HCT116 (cell line): ENCODE measurements around the gene TCF12. TPM values are rescaled to one million over a fixed set of nuclear protein-coding genes. Genes with fewer than 3 reads are reported as not detected.
A peak's percentile ranks its signal among the peaks of the same experiment; 100 is the strongest.

Source experiments
- ATAC-seq: fragments of 200-7000 bp; cut with Tn5 transposase; 2 replicates; pipeline ENCODE4 v1.9.1; 2020; ENCODE audit warnings: mild to moderate bottlenecking, moderate library complexity
- BruUV-seq: library from RNA; stranded (reverse); fragments of 400-500 nt; replicated peaks from 2 replicates; lab custom pipeline; 2021; lab: Mats Ljungman, UMichigan
- CTCF ChIA-PET: fragments of 300-600 bp; sonication (Branson Sonifier 250); formaldehyde crosslinking; loops from one replicate; lab custom pipeline; 2021; ENCODE audit warnings: antibody characterized with exemption; lab: Charles Lee
- POLR2A ChIA-PET: fragments of 300-600, 350-600 bp; sonication (Branson Sonifier 250); formaldehyde crosslinking; loops from one replicate; lab custom pipeline; 2021; ENCODE audit warnings: antibody characterized with exemption; lab: Charles Lee
- RAD21 ChIA-PET, 2 experiments: fragments of 300-600 bp; sonication (Branson Sonifier 250); formaldehyde crosslinking; loops; one replicate each; lab custom pipeline; 2023; ENCODE audit warnings: low total read pairs in 2 of 2; ENCODE audit not compliant: uncharacterized antibody in 2 of 2, unreplicated experiment in 2 of 2, low non-redundant PET in 1 of 2; lab: Charles Lee
- DNase-seq: peaks from one replicate; pipeline ENCODE4 v3.0.0-alpha.2; 2010; ENCODE audit warnings: low read depth, low spot score
- H2AFZ ChIP-seq: fragments of 200-600 bp; shearing (Covaris generic), sonication (generic); 2 replicates; pipeline ENCODE4 v1.6.1; 2017; ENCODE audit warnings: low read depth, mixed run types, mixed read lengths, antibody characterized with exemption, low read length; ENCODE audit not compliant: poor library complexity, severe bottlenecking
- H3K27ac ChIP-seq: 2 replicates; pipeline ENCODE4 v1.5.1; 2012; ENCODE audit warnings: low read depth, low read length
- H3K27me3 ChIP-seq: fragments of 200-600 bp; sonication (generic); 2 replicates; pipeline ENCODE4 v1.6.1; 2016; ENCODE audit warnings: mixed run types, low read length, mixed read lengths; ENCODE audit not compliant: insufficient read depth
- H3K36me3 ChIP-seq, 2 experiments: fragments of 200-500 bp in 1 of 2; fragments of 200-600 bp in 1 of 2; sonication (Bioruptor generic) in 1 of 2; sonication (generic) in 1 of 2; 2 replicates each; pipeline versions ENCODE4 v1.5.1 to v1.6.1; 2014 to 2016; ENCODE audit warnings: low read length in 2 of 2, inconsistent platforms in 1 of 2, mixed read lengths in 1 of 2, mixed run types in 1 of 2; ENCODE audit not compliant: insufficient read depth in 2 of 2, control insufficient read depth in 1 of 2
- H3K4me1 ChIP-seq, 2 experiments: fragments of 200-600 bp in 1 of 2; sonication (generic) in 1 of 2; 2 replicates each; pipeline versions ENCODE4 v1.5.1 to v1.6.1; 2012 to 2017; ENCODE audit warnings: low read length in 2 of 2, inconsistent platforms in 1 of 2, mild to moderate bottlenecking in 1 of 2, mixed read lengths in 1 of 2, mixed run types in 1 of 2, moderate library complexity in 1 of 2; ENCODE audit not compliant: insufficient read depth in 2 of 2, control insufficient read depth in 1 of 2
- H3K4me2 ChIP-seq: fragments of 200-600 bp; sonication (generic); 2 replicates; pipeline ENCODE4 v1.6.1; 2017; ENCODE audit warnings: mixed run types, low read length, mixed read lengths
- H3K4me3 ChIP-seq, 2 experiments: fragments of 200-600 bp in 1 of 2; sonication (generic) in 1 of 2; replicated peaks in 1 of 2; 2 replicates each; pipeline ENCODE4 v1.5.1; 2011 to 2016; ENCODE audit warnings: low read length in 2 of 2, control low read depth in 1 of 2, low read depth in 1 of 2, mild to moderate bottlenecking in 1 of 2, mixed read lengths in 1 of 2, mixed run types in 1 of 2
- H3K79me2 ChIP-seq: fragments of 200-600 bp; sonication (generic); 2 replicates; pipeline ENCODE4 v1.6.1; 2017; ENCODE audit warnings: mild to moderate bottlenecking, mixed run types, low read length, moderate library complexity, mixed read lengths; ENCODE audit not compliant: insufficient read depth
- H3K9ac ChIP-seq: fragments of 200-600 bp; sonication (generic); 2 replicates; pipeline ENCODE4 v1.6.1; 2016; ENCODE audit warnings: low read length, mixed read lengths
- H3K9me2 ChIP-seq: fragments of 200-600 bp; sonication (generic), shearing (Covaris generic); 2 replicates; pipeline ENCODE4 v1.6.1; 2017; ENCODE audit warnings: mixed run types, mild to moderate bottlenecking, moderate library complexity; ENCODE audit not compliant: insufficient read depth
- H3K9me3 ChIP-seq, 2 experiments: fragments of 200-500 bp in 1 of 2; fragments of 200-600 bp in 1 of 2; sonication (Bioruptor generic) in 1 of 2; sonication (generic) in 1 of 2; 2 replicates each; pipeline ENCODE4 v1.6.1; 2014 to 2017; ENCODE audit warnings: low read length in 2 of 2, mixed read lengths in 2 of 2, inconsistent platforms in 1 of 2, low read depth in 1 of 2, mild to moderate bottlenecking in 1 of 2, mixed run types in 1 of 2, moderate library complexity in 1 of 2; ENCODE audit not compliant: control insufficient read depth in 1 of 2, insufficient read depth in 1 of 2
- H4K20me1 ChIP-seq: fragments of 200-600 bp; sonication (generic), shearing (Covaris generic); 2 replicates; pipeline ENCODE4 v1.6.1; 2017; ENCODE audit warnings: mixed run types, mild to moderate bottlenecking, moderate library complexity; ENCODE audit not compliant: insufficient read depth
- ATF3 ChIP-seq: IDR thresholded peaks from 2 replicates; pipeline ENCODE4 v1.6.1; 2012
- CBX3 ChIP-seq: IDR thresholded peaks from 2 replicates; pipeline ENCODE4 v1.6.1; 2012; ENCODE audit warnings: low read depth
- CEBPB ChIP-seq: IDR thresholded peaks from 2 replicates; pipeline ENCODE4 v1.6.1; 2012; ENCODE audit warnings: low read depth
- ELF1 ChIP-seq: IDR thresholded peaks from 2 replicates; pipeline ENCODE4 v1.6.1; 2012; ENCODE audit warnings: low read depth, borderline replicate concordance
- MAX ChIP-seq: IDR thresholded peaks from 2 replicates; pipeline ENCODE4 v1.6.1; 2012
- POLR2AphosphoS5 ChIP-seq: IDR thresholded peaks from 2 replicates; pipeline ENCODE4 v1.6.1; 2011; ENCODE audit warnings: mild to moderate bottlenecking, low read depth, low read length, moderate library complexity
- REST ChIP-seq: IDR thresholded peaks from 2 replicates; pipeline ENCODE4 v1.6.1; 2012; ENCODE audit warnings: low read depth
- SIN3A ChIP-seq: IDR thresholded peaks from 2 replicates; pipeline ENCODE4 v1.6.1; 2012; ENCODE audit warnings: low read depth
- SRF ChIP-seq: IDR thresholded peaks from 2 replicates; pipeline ENCODE4 v1.6.1; 2012; ENCODE audit warnings: low read depth
- TCF7L2 ChIP-seq: IDR thresholded peaks from 2 replicates; pipeline ENCODE4 v1.7.0; 2011; ENCODE audit warnings: borderline replicate concordance, inconsistent platforms; ENCODE audit not compliant: insufficient read depth, insufficient read length; ENCODE audit errors: extremely low read depth
- YY1 ChIP-seq: IDR thresholded peaks from 2 replicates; pipeline ENCODE4 v1.6.1; 2011; ENCODE audit warnings: low read length, low read depth, moderate library complexity, mild to moderate bottlenecking; ENCODE audit not compliant: insufficient replicate concordance; ENCODE audit errors: extremely low read depth
- ZFX ChIP-seq: fragments of 450-650 bp; IDR thresholded peaks from 2 replicates; pipeline ENCODE4 v1.6.1; 2017
- ZNF274 ChIP-seq: fragments of 200-500 bp; sonication (Bioruptor generic); IDR thresholded peaks from 2 replicates; pipeline ENCODE4 v1.6.1; 2014; ENCODE audit warnings: mild to moderate bottlenecking, low read depth, low read length, inconsistent platforms
- intact Hi-C: fragments of 100-400 bp; cut with micrococcal nuclease; formaldehyde crosslinking; loops from 2 replicates; pipeline ENCODE4 v1.10.0; 2022
- total RNA-seq: library from RNA; stranded (reverse); gene quantifications from one replicate; pipeline ENCODE4 v1.2.1, GENCODE V29; 2021; ENCODE audit not compliant: unreplicated experiment

The TCF12 gene
- total RNA-seq, 1 experiment from 2014 or later, result 71.6 TPM

- no peak for DNase-seq
- peaks cover 3 to 27% of the 10 kb centered on the region in 2 experiments; a peak in 3 of 4 replicates for H3K4me1 ChIP-seq
- no peak overlapping the region for H2AFZ ChIP-seq
- ChIA-PET RAD21 (no interaction called here), CTCF (no interaction called here), POLR2A (no interaction called here)
- no peaks in the 10 kb centered on the region for H3K27me3 ChIP-seq
- BruUV-seq, result no TSS peak
- H3K79me2 ChIP-seq, result peaks cover 58% of the 10 kb centered on the region
- no peaks in the 10 kb centered on the region for H3K9me3 ChIP-seq
- no peaks in the 10 kb centered on the region; the same call in 1 of the 2 replicates for H4K20me1 ChIP-seq
- H3K9ac ChIP-seq, result no peak overlapping the region
- no peaks in the 10 kb centered on the region for H3K9me2 ChIP-seq
- no peak overlapping the region for H3K4me3 ChIP-seq
- TF ChIP-seq ZNF274 (no peak), YY1 (no peak), TCF7L2 (no peak), SIN3A (no peak), ATF3 (no peak), SRF (no peak), CBX3 (no peak), MAX (no peak), REST (no peak), ELF1 (no peak), CEBPB (no peak), ZFX (no peak), POLR2AphosphoS5 (no peak)
- ATAC-seq, result no peak; the same call in 1 of the 2 replicates
- H3K36me3 ChIP-seq, result no peaks in the 10 kb centered on the region
- intact Hi-C loops, result loop anchor here (5.0 kb wide), 1 partner anchor 283 kb away; no protein-coding TSS in a partner anchor
- no peak overlapping the region for H3K27ac ChIP-seq
- H3K4me2 ChIP-seq, result peak overlapping the region; percentile 4; the same call in 1 of the 2 replicates
These were observed 101.2 kb downstream of the TCF12 start for GRCh38 chr15:57019496-57020160.
